SK-N-SH (cell line): ENCODE results near the gene PTPRD. TPM values are rescaled to one million over a fixed set of nuclear protein-coding genes. Genes with fewer than 3 reads are reported as not detected.

Experiments
- CTCF ChIA-PET: fragments of 300-600, 350-600 bp; formaldehyde crosslinking; extraction: SDS; loops from one replicate; lab custom pipeline; 2021; lab: Yijun Ruan, JAX
- POLR2A ChIA-PET: fragments of 350-600 bp; sonication (Branson Sonifier 250); formaldehyde crosslinking; extraction: SDS; loops from one replicate; lab custom pipeline; 2020; ENCODE audit warnings: antibody characterized with exemption, inconsistent platforms; lab: Yijun Ruan, JAX
- DNase-seq: peaks from one replicate; pipeline ENCODE4 v3.0.0; 2012
- H2AFZ ChIP-seq: fragments of 200-600 bp; sonication (generic); 2 replicates; pipeline ENCODE4 v1.8.1; 2016; ENCODE audit warnings: antibody characterized with exemption, mild to moderate bottlenecking, low read depth
- H3F3A ChIP-seq: fragments of 200-600 bp; sonication (generic); replicated peaks from 2 replicates; pipeline ENCODE3; 2016; ENCODE audit warnings: antibody characterized with exemption, mild to moderate bottlenecking; ENCODE audit not compliant: insufficient read depth
- H3K27ac ChIP-seq, 2 experiments: fragments of 200-500 bp in 1 of 2; fragments of 200-600 bp in 1 of 2; sonication (Bioruptor generic) in 1 of 2; sonication (generic), shearing (Covaris generic) in 1 of 2; 2 replicates each; pipeline versions ENCODE4 v1.5.1 to v1.6.1; 2014 to 2016; ENCODE audit warnings: low read depth in 2 of 2, inconsistent platforms in 1 of 2, low read length in 1 of 2, mild to moderate bottlenecking in 1 of 2, mixed read lengths in 1 of 2
- H3K27me3 ChIP-seq: fragments of 200-600 bp; sonication (generic), shearing (Covaris generic); 2 replicates; pipeline ENCODE4 v1.6.1; 2016; ENCODE audit warnings: mixed run types; ENCODE audit not compliant: insufficient read depth
- H3K36me3 ChIP-seq, 2 experiments: fragments of 200-500 bp in 1 of 2; fragments of 200-600 bp in 1 of 2; sonication (Bioruptor generic) in 1 of 2; sonication (generic) in 1 of 2; replicated peaks in 1 of 2; 2 replicates each; pipeline versions ENCODE3 to v1.5.1; 2014 to 2016; ENCODE audit warnings: low read length in 1 of 2, mild to moderate bottlenecking in 1 of 2; ENCODE audit not compliant: insufficient read depth in 2 of 2, control insufficient read depth in 1 of 2
- H3K4me1 ChIP-seq, 2 experiments: fragments of 200-500 bp in 1 of 2; fragments of 200-600 bp in 1 of 2; sonication (Bioruptor generic) in 1 of 2; sonication (generic), shearing (Covaris generic) in 1 of 2; 2 replicates each; pipeline versions ENCODE4 v1.5.1 to v1.6.1; 2014 to 2016; ENCODE audit warnings: low read depth in 1 of 2, low read length in 1 of 2, mixed run types in 1 of 2; ENCODE audit not compliant: insufficient read depth in 2 of 2, control insufficient read depth in 1 of 2
- H3K4me2 ChIP-seq: fragments of 200-600 bp; sonication (generic), shearing (Covaris generic); 2 replicates; pipeline ENCODE4 v1.6.1; 2017; ENCODE audit warnings: mixed run types
- H3K4me3 ChIP-seq, 2 experiments: fragments of 200-500 bp in 1 of 2; fragments of 200-600 bp in 1 of 2; sonication (Bioruptor generic) in 1 of 2; sonication (generic), shearing (Covaris generic) in 1 of 2; 2 replicates each; pipeline versions ENCODE4 v1.5.1 to v1.8.1; 2014 to 2016; ENCODE audit warnings: low read depth in 2 of 2, inconsistent platforms in 1 of 2, low read length in 1 of 2, mild to moderate bottlenecking in 1 of 2, mixed read lengths in 1 of 2, moderate library complexity in 1 of 2
- H3K79me2 ChIP-seq: fragments of 200-600 bp; sonication (generic); 2 replicates; pipeline ENCODE4 v1.8.1; 2017; ENCODE audit warnings: mild to moderate bottlenecking; ENCODE audit not compliant: insufficient read depth
- H3K9ac ChIP-seq: fragments of 200-600 bp; sonication (generic); 2 replicates; pipeline ENCODE4 v1.6.1; 2017; ENCODE audit warnings: mixed run types
- H3K9me2 ChIP-seq: fragments of 200-600 bp; sonication (generic); 2 replicates; pipeline ENCODE4 v1.6.1; 2017; ENCODE audit warnings: mixed run types
- H3K9me3 ChIP-seq: fragments of 200-600 bp; sonication (generic); 2 replicates; pipeline ENCODE4 v1.6.1; 2017; ENCODE audit warnings: mixed run types, mild to moderate bottlenecking, moderate library complexity
- H4K20me1 ChIP-seq: fragments of 200-600 bp; sonication (generic); 2 replicates; pipeline ENCODE4 v1.6.1; 2017; ENCODE audit warnings: mild to moderate bottlenecking, mixed run types; ENCODE audit not compliant: insufficient read depth
- CHD2 ChIP-seq: fragments of 150-350 bp; IDR thresholded peaks from 2 replicates; pipeline ENCODE4 v1.6.1; 2018; ENCODE audit warnings: low read length; ENCODE audit not compliant: partially characterized antibody
- ELF1 ChIP-seq: IDR thresholded peaks from 2 replicates; pipeline ENCODE4 v1.4.0; 2012
- EP300 ChIP-seq, 2 experiments: IDR thresholded peaks; 2 replicates each; pipeline versions ENCODE4 v1.4.0 to v1.6.1; 2012; ENCODE audit warnings: borderline replicate concordance in 1 of 2, low read depth in 1 of 2, low read length in 1 of 2
- FOXJ3 ChIP-seq: sonication (generic); formaldehyde crosslinking; IDR thresholded peaks from 2 replicates; pipeline ENCODE4 v1.5.1; 2020; ENCODE audit warnings: mild to moderate bottlenecking, missing genetic modification reagents
- MAX ChIP-seq: IDR thresholded peaks from 2 replicates; pipeline ENCODE4 v1.4.0; 2012; ENCODE audit warnings: low read depth
- NFIC ChIP-seq: IDR thresholded peaks from 2 replicates; pipeline ENCODE4 v1.4.0; 2012; ENCODE audit warnings: borderline replicate concordance
- RAD21 ChIP-seq: IDR thresholded peaks from 2 replicates; pipeline ENCODE4 v1.6.1; 2012; ENCODE audit warnings: mild to moderate bottlenecking, low read length
- RCOR1 ChIP-seq: fragments of 150-350 bp; IDR thresholded peaks from 2 replicates; pipeline ENCODE4 v1.6.1; 2017; ENCODE audit warnings: antibody characterized with exemption, low read length
- RXRA ChIP-seq: IDR thresholded peaks from 2 replicates; pipeline ENCODE4 v1.4.0; 2012; ENCODE audit warnings: low read depth, mild to moderate bottlenecking, borderline replicate concordance
- SIN3A ChIP-seq: IDR thresholded peaks from 2 replicates; pipeline ENCODE4 v1.6.1; 2012; ENCODE audit warnings: low read depth, mild to moderate bottlenecking, low read length, moderate library complexity, borderline replicate concordance
- TAF1 ChIP-seq: IDR thresholded peaks from 2 replicates; pipeline ENCODE4 v1.6.1; 2012; ENCODE audit warnings: low read depth, mild to moderate bottlenecking, low read length, moderate library complexity, borderline replicate concordance
- TCF12 ChIP-seq: IDR thresholded peaks from 2 replicates; pipeline ENCODE4 v1.4.0; 2012
- TEAD4 ChIP-seq: IDR thresholded peaks from 2 replicates; pipeline ENCODE4 v1.4.0; 2012; ENCODE audit warnings: mild to moderate bottlenecking, borderline replicate concordance; ENCODE audit not compliant: insufficient read depth
- YY1 ChIP-seq: IDR thresholded peaks from 2 replicates; pipeline ENCODE4 v1.4.0; 2012; ENCODE audit warnings: low read depth, mild to moderate bottlenecking
- WGBS: methylation state at CpG from one replicate; pipeline ENCODE4 v1.1.6; 2017; ENCODE audit warnings: low lambda C conversion rate; 5-methylcytosine and 5-hydroxymethylcytosine counted together
- polyA plus RNA-seq, 3 experiments: library from polyadenylated mRNA; depleted of rRNA; stranded (reverse); fragments of >200 nt; gene quantifications; 2 replicates each; pipeline ENCODE4 v1.2.3, GENCODE V29; 2012
- TF ChIP-seq, protein P1 (sequence below): IDR thresholded peaks from 2 replicates; pipeline ENCODE4; 2012
- TF ChIP-seq, protein P2 (sequence below): fragments of 200-600 bp; sonication (generic); IDR thresholded peaks from 2 replicates; pipeline ENCODE4 v1.6.1; 2017; ENCODE audit warnings: antibody characterized with exemption, mild to moderate bottlenecking, moderate library complexity

The PTPRD gene
- polyA plus RNA-seq, 1 of the 3 experiments (the other 2 are of a cell fraction): 0.15 TPM

GRCh38 chr9:9674461-9674860 lies 938.3 kb downstream of the PTPRD start:
- Histone ChIP-seq H3K36me3 (no peaks in the 10 kb centered on the region), H3K9ac (no peak overlapping the region), H3K9me3 (no peaks in the 10 kb centered on the region), H3K4me1 (no peaks in the 10 kb centered on the region), H3K79me2 (no peaks in the 10 kb centered on the region), H3K9me2 (no peaks in the 10 kb centered on the region; the same call in 1 of the 2 replicates), H2AFZ (no peak overlapping the region), H3F3A (no peaks in the 10 kb centered on the region), H3K4me2 (no peak overlapping the region), H3K27me3 (no peaks in the 10 kb centered on the region), H3K27ac (no peak overlapping the region), H4K20me1 (no peaks in the 10 kb centered on the region), H3K4me3 (no peak overlapping the region)
- ChIA-PET POLR2A (no interaction called here), CTCF (interaction anchor here (1.1 kb wide), 1 partner anchor 10 kb away, joined by 3 read pairs; no protein-coding TSS in a partner anchor)
- no peak for DNase-seq
- 20% methylated on average over 3 of the region's 3 CpGs for WGBS
- TF ChIP-seq ELF1 (no peak), MAX (no peak), RCOR1 (no peak), FOXJ3 (CRISPR knock-in tag) (no peak), CHD2 (no peak), TAF1 (no peak), RAD21 (no peak), YY1 (no peak), SIN3A (no peak)
- TF ChIP-seq, protein P1, sequence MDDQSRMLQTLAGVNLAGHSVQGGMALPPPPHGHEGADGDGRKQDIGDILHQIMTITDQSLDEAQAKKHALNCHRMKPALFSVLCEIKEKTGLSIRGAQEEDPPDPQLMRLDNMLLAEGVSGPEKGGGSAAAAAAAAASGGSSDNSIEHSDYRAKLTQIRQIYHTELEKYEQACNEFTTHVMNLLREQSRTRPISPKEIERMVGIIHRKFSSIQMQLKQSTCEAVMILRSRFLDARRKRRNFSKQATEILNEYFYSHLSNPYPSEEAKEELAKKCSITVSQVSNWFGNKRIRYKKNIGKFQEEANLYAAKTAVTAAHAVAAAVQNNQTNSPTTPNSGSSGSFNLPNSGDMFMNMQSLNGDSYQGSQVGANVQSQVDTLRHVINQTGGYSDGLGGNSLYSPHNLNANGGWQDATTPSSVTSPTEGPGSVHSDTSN: no peak
- TF ChIP-seq, protein P2, sequence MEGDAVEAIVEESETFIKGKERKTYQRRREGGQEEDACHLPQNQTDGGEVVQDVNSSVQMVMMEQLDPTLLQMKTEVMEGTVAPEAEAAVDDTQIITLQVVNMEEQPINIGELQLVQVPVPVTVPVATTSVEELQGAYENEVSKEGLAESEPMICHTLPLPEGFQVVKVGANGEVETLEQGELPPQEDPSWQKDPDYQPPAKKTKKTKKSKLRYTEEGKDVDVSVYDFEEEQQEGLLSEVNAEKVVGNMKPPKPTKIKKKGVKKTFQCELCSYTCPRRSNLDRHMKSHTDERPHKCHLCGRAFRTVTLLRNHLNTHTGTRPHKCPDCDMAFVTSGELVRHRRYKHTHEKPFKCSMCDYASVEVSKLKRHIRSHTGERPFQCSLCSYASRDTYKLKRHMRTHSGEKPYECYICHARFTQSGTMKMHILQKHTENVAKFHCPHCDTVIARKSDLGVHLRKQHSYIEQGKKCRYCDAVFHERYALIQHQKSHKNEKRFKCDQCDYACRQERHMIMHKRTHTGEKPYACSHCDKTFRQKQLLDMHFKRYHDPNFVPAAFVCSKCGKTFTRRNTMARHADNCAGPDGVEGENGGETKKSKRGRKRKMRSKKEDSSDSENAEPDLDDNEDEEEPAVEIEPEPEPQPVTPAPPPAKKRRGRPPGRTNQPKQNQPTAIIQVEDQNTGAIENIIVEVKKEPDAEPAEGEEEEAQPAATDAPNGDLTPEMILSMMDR: no peak
- TF ChIP-seq, all 33 proteins: peak for 0

- H3K27ac ChIP-seq: no peak overlapping the region
- no peak overlapping the region for H2AFZ ChIP-seq
- no peaks in the 10 kb centered on the region for H3K9me3 ChIP-seq
- no peak overlapping the region for H3K4me2 ChIP-seq
- H3K9me2 ChIP-seq: no peaks in the 10 kb centered on the region; the same call in 1 of the 2 replicates
- ChIA-PET CTCF (interaction anchor here (1.1 kb wide), 1 partner anchor 64 kb away, joined by 3 read pairs; no protein-coding TSS in a partner anchor), POLR2A (no interaction called here)
- H3K79me2 ChIP-seq: no peaks in the 10 kb centered on the region
- TF ChIP-seq TEAD4 (no peak), RXRA (no peak), FOXJ3 (CRISPR knock-in tag) (no peak), CHD2 (no peak), RCOR1 (no peak), NFIC (no peak), EP300 (IDR thresholded peaks at IDR 0.05; ENCODE audit: borderline replicate concordance in 1 of 2, low read depth in 1 of 2, low read length in 1 of 2) (no peak), TCF12 (no peak)
- TF ChIP-seq, protein P2: no peak
- H3K4me1 ChIP-seq: no peaks in the 10 kb centered on the region
- no peaks in the 10 kb centered on the region for H3F3A ChIP-seq
- DNase-seq: no peak
- no peak overlapping the region for H3K9ac ChIP-seq
- H3K4me3 ChIP-seq: no peak overlapping the region
- no peaks in the 10 kb centered on the region for H4K20me1 ChIP-seq
- no peaks in the 10 kb centered on the region for H3K27me3 ChIP-seq
- no peaks in the 10 kb centered on the region for H3K36me3 ChIP-seq
- WGBS: 27% methylated on average over 3 of the region's 3 CpGs
Observed at GRCh38 chr9:9670454-9670853, 942.3 kb downstream of the PTPRD start.
